DMS 273 treated with DMSO at 0.1 percent for 48 hours (cell line): Measurements from ENCODE around the gene GIGYF2.
"Not testable (repeated sequence)": the region's sequence is repeated elsewhere in the genome, so short reads cannot be mapped to it uniquely, and the experiment has no call there.

Experiments
- DNase-seq: peaks from one replicate; lab custom pipeline; 2025; lab: John Stamatoyannopoulos, UW

The GIGYF2 gene

GRCh38 chr2:232809349-232810124 lies 112.4 kb downstream of the GIGYF2 start:
- no peak for DNase-seq

- DNase-seq: no peak
These were observed 113.3 kb downstream of the GIGYF2 start for GRCh38 chr2:232810444-232810843.

GRCh38 chr2:232815569-232815968 lies 118.4 kb downstream of the GIGYF2 start:
- no peak for DNase-seq

- no peak for DNase-seq
These were observed 119.5 kb downstream of the GIGYF2 start for GRCh38 chr2:232816657-232817056.

- DNase-seq: no peak
These were observed 120.6 kb downstream of the GIGYF2 start for GRCh38 chr2:232817756-232818155.

- no peak for DNase-seq
These were observed 132.9 kb downstream of the GIGYF2 start for GRCh38 chr2:232829988-232830387.

GRCh38 chr2:232831496-232831895 lies 134.4 kb downstream of the GIGYF2 start:
- DNase-seq: no peak

- DNase-seq: no peak
These were observed 136.7 kb downstream of the GIGYF2 start for GRCh38 chr2:232833830-232834229.

GRCh38 chr2:232835687-232836208 lies 138.6 kb downstream of the GIGYF2 start:
- DNase-seq: no peak

GRCh38 chr2:232836934-232837333 lies 139.8 kb downstream of the GIGYF2 start:
- no peak for DNase-seq

- DNase-seq: no peak
These were observed 141.3 kb downstream of the GIGYF2 start for GRCh38 chr2:232838406-232838874.

- DNase-seq: no peak
These were observed 142.4 kb downstream of the GIGYF2 start for GRCh38 chr2:232839411-232840079.

GRCh38 chr2:232842689-232843088 lies 145.6 kb downstream of the GIGYF2 start:
- no peak for DNase-seq

GRCh38 chr2:232843834-232844233 lies 146.7 kb downstream of the GIGYF2 start:
- no peak for DNase-seq

- no peak for DNase-seq
These were observed 148.9 kb downstream of the GIGYF2 start for GRCh38 chr2:232846055-232846454.

GRCh38 chr2:232850039-232850438 lies 152.9 kb downstream of the GIGYF2 start:
- DNase-seq: no peak

GRCh38 chr2:232852081-232852480 lies 154.9 kb downstream of the GIGYF2 start:
- not testable (repeated sequence) for DNase-seq

GRCh38 chr2:232852676-232853075 lies 155.5 kb downstream of the GIGYF2 start:
- DNase-seq: no peak

GRCh38 chr2:232854082-232854481 lies 157.0 kb downstream of the GIGYF2 start:
- DNase-seq: no peak

GRCh38 chr2:232857158-232857563 lies 160.0 kb downstream of the GIGYF2 start:
- DNase-seq: no peak

GRCh38 chr2:232859385-232859916 lies 162.3 kb downstream of the GIGYF2 start:
- no peak for DNase-seq

GRCh38 chr2:232860593-232861241 lies 163.6 kb downstream of the GIGYF2 start:
- DNase-seq: no peak
